Non-pigmented ciliary epithelial cell (primary cell): ENCODE measurements around the gene CHSY1.

ENCODE experiments used
- DNase-seq: peaks from one replicate; pipeline ENCODE4 v3.0.0-alpha.2; 2010; ENCODE audit warnings: low read depth

The CHSY1 gene

DNA sequence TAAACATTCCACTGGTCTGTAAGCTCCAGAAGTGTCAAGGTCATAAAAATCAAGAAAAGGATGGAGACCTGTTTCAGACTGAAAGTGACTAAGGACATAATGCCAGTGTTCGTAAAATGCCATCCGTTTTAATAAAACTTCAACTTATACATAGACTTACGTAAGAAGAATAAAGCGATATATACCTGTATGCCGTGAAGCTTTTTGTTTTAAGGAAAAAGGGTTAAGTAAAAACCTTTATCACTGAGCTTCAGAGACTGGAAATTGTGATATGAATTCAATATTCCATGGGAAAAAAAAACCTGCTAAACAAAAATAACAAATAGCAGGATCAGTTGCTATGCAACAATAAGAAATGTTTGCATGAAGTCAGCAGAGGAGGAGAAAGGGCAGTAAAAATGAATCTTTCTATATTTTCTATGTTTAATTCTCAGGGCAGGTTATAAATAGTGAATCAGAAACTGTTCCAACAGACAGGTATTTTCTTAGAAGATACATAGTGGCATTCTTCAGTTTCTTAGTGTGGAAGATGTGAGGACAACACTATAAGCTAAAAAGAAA, 42.5 kb downstream of the CHSY1 start:
- DNase-seq: no peak

- DNase-seq: no peak
These were observed 44.0 kb downstream of the CHSY1 start for GRCh38 chr15:101207867-101208288.

DNA sequence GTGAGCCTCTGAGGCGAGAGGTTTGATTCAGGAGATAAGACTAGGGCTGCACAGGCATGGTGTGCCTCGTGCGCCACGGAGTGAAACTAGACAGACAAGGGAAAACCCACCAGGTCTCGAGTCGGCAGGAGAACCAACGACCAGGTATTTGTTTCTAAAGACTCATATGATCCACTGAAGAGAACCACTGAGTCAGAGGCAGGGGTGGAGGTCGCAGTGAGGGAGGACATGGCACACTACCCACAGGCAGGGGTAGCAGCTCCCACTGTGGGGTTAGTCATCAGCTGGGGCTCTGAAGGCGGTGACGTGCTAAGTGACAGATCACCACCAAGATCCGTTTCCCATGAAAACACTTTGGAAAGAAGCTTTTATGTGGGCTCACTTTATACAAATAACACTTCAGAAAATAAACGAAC, 45.7 kb downstream of the CHSY1 start:
- no peak for DNase-seq

DNA sequence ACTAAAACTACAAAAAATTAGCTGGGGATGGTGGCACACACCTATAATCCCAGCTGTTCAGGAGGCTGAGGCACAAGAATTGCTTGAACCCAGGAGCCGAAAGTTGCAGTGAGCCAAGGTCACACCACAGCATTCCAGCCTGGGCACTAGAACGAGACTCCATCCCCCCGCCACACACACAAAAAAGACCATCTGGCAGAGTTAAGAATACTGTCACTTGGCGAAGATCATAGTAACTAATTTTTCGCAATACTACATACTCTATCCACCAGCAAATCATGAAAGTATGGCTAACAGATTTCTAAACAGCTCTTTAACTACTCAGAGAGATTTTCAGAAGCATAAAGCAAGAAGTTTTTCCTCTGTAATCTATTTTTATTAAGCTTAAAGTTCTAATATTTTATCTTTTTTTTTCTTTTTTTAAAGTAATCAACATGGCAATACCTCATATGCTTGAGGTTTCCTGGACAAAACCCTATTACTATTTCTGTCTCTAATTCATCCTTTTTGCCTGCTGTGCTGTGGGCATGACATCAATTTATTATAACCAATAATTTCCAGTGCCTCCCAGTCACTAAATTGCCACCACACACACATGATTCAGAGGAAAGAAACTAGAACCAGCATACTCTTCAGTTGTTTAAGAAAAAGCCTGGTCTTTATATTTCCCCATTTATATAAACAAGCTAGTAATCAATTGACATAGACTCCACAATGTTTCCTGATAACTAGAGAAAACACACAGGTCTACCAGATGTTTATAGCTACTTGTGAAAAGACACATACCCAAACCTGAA, 46.9 kb downstream of the CHSY1 start:
- no peak for DNase-seq

DNA sequence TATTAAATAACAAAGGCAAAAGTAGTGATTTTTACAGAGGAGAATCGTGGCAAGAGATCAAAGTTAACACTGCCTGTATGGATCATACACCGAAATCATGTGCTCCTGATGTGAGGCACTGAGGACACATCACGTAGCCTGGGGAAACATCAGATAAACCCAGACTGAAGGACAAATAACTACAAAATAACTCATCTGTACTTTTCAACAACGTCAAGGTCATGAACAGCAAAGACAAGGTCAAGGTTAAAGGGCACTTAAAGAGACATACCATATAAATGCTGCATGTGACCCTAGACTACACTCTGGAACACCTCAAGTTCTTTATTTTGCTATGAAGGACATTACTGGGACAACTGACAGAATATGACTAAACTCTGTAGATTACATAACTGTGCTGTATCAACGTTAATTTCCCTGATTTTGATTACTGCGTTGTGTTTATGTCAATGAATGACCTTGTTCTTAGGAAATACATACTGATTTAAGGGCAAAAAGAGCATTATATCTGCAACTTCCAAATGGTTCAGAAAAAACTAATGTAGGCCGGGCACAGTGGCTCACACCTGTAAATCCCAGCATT, 48.1 kb downstream of the CHSY1 start:
- no peak for DNase-seq

GRCh38 chr15:101203029-101203573, 48.7 kb downstream of the CHSY1 start:
- no peak for DNase-seq

- peak; percentile 83 for DNase-seq
These were observed 50.3 kb downstream of the CHSY1 start for GRCh38 chr15:101201411-101202174.

DNA sequence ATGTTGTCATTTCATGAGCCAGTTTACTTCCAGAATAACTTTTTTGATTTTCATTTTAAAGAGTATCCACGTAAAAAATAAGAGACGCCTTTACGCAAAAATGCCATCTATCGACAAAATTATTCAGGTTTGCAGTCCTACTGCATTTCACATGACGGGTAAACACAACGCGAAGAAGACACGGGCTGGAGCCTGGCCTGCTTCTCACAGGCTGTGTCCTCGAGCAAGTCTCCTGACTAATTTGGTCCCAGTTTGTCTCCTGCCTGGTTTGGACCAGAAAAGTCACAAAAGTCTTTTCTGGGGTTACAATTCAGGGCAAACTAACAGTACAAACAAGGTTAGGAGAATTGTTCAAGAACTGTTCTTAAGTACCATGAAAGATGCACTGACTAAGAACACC, 51.7 kb downstream of the CHSY1 start:
- DNase-seq: no peak

DNA sequence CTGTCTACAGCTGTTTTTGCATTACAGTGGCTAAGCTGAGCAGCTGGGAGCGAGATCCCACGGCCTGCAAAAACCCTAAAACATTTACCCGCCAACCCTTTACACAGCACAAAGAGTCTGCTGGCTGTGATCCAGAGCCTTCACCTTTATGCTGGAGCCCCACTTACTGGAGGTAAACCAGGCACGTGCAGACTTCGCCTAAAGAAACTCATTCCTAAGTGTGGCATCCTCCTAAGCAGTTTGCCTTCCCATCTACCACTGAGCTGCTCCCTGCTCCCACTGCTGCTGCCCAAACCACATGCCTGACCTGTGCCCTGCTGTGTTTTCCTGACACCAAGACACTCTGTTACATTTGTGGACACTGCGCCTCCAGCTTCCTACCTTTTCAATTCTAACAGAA, 53.0 kb downstream of the CHSY1 start:
- no peak for DNase-seq

DNA sequence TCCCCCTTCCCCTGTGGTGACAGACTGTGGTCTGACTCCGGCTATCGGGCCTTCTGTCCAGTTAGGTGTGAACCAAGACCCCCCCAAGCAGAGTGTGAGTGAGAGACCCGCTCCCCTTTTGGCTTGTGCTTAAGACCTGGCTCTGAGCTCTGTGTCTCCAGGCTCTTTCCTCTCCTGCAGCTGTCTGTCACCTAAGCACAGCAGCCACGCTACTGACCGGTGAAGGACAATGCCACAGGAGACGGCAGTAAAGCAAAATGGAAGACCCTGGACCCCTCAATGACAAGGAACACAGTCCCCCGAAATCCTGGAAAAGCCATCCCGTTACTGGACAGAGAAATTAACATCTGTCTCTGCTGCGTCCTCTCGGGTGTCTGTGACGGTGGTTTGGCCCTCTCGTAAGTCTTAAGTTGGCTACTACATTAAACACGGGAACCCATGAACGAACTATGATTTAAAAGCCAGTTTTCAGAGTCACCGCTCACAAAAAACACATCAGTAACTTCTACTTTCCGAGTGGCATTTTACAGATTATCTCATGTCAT, 53.7 kb downstream of the CHSY1 start:
- DNase-seq: no peak

GRCh38 chr15:101194546-101195125, 57.2 kb downstream of the CHSY1 start:
- DNase-seq: no peak

- DNase-seq: no peak
These were observed 57.9 kb downstream of the CHSY1 start for GRCh38 chr15:101193806-101194545.

DNA sequence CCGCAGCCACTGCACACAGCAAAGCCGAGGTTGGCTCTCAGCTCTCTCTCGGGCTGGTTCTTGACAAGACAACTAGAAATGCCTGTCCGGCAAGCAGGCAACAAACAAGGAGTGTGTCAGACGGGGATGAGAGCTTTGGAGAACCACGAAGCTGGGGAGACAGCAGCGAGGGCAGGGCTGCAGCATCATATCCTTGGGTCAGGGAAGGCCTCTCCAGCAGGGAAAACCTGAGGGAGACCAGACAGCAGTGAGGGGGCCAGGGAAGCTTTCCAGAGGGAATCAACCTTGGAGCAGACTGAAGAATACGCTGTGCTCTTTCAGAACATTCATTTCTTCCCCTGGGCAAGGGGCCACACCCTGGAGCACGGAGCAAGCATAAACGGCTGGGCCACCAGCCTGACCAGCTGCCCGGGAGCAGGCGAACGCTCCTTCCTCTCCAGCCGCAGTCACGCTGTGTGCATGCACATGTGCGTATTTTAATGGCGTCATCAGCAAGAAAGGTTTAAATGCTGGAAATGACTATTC, 58.7 kb downstream of the CHSY1 start:
- no peak for DNase-seq

DNA sequence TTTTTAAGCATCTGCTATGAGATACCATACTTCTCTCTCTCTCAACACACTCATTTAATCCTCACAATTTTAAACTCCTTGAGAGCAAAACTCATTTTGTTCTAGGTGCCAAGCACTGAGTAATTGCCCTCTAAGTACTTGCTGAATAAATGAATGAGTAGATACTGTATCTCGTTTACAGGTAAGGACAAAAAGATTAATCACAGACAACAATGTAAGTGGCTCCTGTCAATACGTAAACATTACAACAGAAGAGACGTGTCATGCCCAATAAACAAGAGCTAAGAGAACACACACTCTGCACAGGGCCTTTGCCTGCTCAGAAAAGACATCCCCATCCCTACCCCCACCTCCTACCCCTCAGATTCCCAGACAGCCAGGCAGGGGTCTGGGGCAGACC, 59.8 kb downstream of the CHSY1 start:
- DNase-seq: no peak

DNA sequence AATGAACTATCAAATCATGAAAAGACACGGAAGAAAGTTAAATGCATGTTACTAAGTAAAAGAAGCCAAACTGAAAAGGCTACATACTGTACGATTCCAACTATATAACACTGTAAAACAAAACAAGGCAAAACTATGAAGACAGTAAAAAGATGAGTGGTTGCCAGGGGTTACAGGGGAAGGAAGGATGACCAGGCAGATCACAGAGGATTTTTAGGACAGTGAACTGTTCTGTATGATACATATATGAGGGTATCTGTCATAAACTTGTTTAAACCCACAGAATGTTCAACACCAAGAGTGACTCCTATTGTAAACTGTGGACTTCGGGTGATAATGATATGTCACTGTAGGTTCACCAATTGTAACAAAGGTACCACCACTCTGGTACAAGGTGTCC, 60.6 kb downstream of the CHSY1 start:
- no peak for DNase-seq

- no peak for DNase-seq
These were observed 61.7 kb downstream of the CHSY1 start for GRCh38 chr15:101190092-101190595.

DNA sequence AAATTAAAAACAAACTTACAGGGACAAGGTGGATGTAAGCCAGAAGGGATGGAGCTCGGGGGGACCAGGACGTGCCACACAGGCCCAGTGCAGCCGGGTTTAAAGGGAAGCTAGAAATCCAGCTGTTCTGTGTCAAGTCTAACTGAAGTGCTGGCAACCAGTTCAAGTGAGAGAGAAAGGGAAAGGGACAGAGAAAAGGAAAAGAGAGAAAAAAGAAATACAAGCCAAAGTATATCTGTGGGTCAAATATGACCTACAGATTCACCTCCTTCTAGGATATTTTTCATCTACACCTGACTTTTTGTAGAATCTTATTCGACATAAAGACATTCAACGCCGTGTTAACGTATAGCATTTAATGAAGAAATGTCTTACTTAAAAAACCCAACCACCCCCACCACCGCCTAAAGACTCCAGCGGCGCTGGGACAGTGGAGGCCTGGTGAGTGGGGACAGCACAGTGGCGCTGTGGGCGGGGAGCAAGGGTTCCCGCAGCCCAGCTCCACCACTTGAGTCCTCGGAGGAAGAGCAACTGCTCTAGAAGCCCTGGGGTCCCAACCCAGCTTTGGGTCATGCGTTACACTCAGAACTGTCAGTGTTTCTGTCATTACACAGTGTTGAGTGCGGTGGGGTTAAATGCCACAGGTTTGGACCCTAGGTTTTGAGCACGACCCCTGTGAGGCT, 62.3 kb downstream of the CHSY1 start:
- DNase-seq: no peak

- no peak for DNase-seq
These were observed 63.0 kb downstream of the CHSY1 start for GRCh38 chr15:101188637-101189408.
